ENCODE data around the gene OLFM2. TPM values are rescaled to one million over a fixed set of nuclear protein-coding genes. Genes with fewer than 3 reads are reported as not detected.

The OLFM2 gene
- total RNA-seq, 2 donors from 2014 or later = 33.1 to 58.1 TPM

- H3K27ac ChIP-seq (ENCODE audit: low read depth, low read length) = no peak overlapping the region
- Mint-ChIP-seq H3K27ac (no peak overlapping the region), H3K27me3 (ENCODE audit: insufficient read depth) (no peaks in the 10 kb centered on the region), H3K4me1 (peaks cover 4% of the 10 kb centered on the region), H3K4me3 (no peak overlapping the region), H3K9me3 (no peaks in the 10 kb centered on the region), H3K36me3 (ENCODE audit: low read depth) (peaks cover 48% of the 10 kb centered on the region)
- H3K36me3 ChIP-seq (ENCODE audit: control insufficient read depth, insufficient read depth, low read length) = peaks cover 52% of the 10 kb centered on the region
- no peak for TF ChIP-seq CTCF (conservative IDR thresholded peaks at IDR 0.05)
- no peak overlapping the region for H3K4me3 ChIP-seq (ENCODE audit: low read length)
- H3K4me1 ChIP-seq (ENCODE audit: control insufficient read depth, insufficient read depth, low read length) = peaks cover 5% of the 10 kb centered on the region
- WGBS, 2 experiments (ENCODE audit: insufficient coverage in 1 of 2, insufficient read length in 1 of 2) = 90 to 97% methylated on average over 1 of the region's 1 CpG
- no peaks in the 10 kb centered on the region for H3K27me3 ChIP-seq (ENCODE audit: control insufficient read depth, insufficient read depth, low read length, poor library complexity, severe bottlenecking)
- no peak overlapping the region for H3K9ac ChIP-seq (ENCODE audit: extremely low read depth, low read length, poor library complexity, severe bottlenecking)
- no peak for DNase-seq
- H3K9me3 ChIP-seq (ENCODE audit: control insufficient read depth, low read length) = no peaks in the 10 kb centered on the region
Measured at GRCh38 chr19:9839415-9839814, 96.9 kb downstream of the OLFM2 start.

- Histone ChIP-seq H3K9me3 (ENCODE audit: control insufficient read depth, low read length) (no peaks in the 10 kb centered on the region), H3K36me3 (ENCODE audit: control insufficient read depth, insufficient read depth, low read length) (peaks cover 42% of the 10 kb centered on the region), H3K27ac (ENCODE audit: low read depth, low read length) (no peak overlapping the region), H3K27me3 (ENCODE audit: control insufficient read depth, insufficient read depth, low read length, poor library complexity, severe bottlenecking) (no peaks in the 10 kb centered on the region), H3K4me1 (ENCODE audit: control insufficient read depth, insufficient read depth, low read length) (peaks cover 5% of the 10 kb centered on the region), H3K4me3 (ENCODE audit: low read length) (no peak overlapping the region), H3K9ac (ENCODE audit: extremely low read depth, low read length, poor library complexity, severe bottlenecking) (no peak overlapping the region)
- 96 to 97% methylated on average over 9 to 15 of the region's 15 CpGs for WGBS, 2 experiments (ENCODE audit: insufficient coverage in 1 of 2, insufficient read length in 1 of 2)
- TF ChIP-seq CTCF (conservative IDR thresholded peaks at IDR 0.05) = no peak
- DNase-seq = no peak
- Mint-ChIP-seq H3K9me3 (no peaks in the 10 kb centered on the region), H3K4me1 (peaks cover 4% of the 10 kb centered on the region), H3K36me3 (ENCODE audit: low read depth) (peaks cover 41% of the 10 kb centered on the region), H3K27ac (no peak overlapping the region), H3K4me3 (no peak overlapping the region), H3K27me3 (ENCODE audit: insufficient read depth) (no peaks in the 10 kb centered on the region)
Measured at GRCh38 chr19:9838324-9838723, 98.0 kb downstream of the OLFM2 start.

GRCh38 chr19:9836021-9836420 lies 100.3 kb downstream of the OLFM2 start:
- Mint-ChIP-seq H3K4me1 (peaks cover 4% of the 10 kb centered on the region), H3K36me3 (ENCODE audit: low read depth) (peaks cover 26% of the 10 kb centered on the region), H3K27ac (peak overlapping the region; percentile 38), H3K9me3 (no peaks in the 10 kb centered on the region), H3K27me3 (ENCODE audit: insufficient read depth) (no peaks in the 10 kb centered on the region), H3K4me3 (peak overlapping the region; percentile 74)
- Histone ChIP-seq H3K27me3 (ENCODE audit: control insufficient read depth, insufficient read depth, low read length, poor library complexity, severe bottlenecking) (no peaks in the 10 kb centered on the region), H3K4me1 (ENCODE audit: control insufficient read depth, insufficient read depth, low read length) (peaks cover 5% of the 10 kb centered on the region), H3K9me3 (ENCODE audit: control insufficient read depth, low read length) (no peaks in the 10 kb centered on the region), H3K4me3 (ENCODE audit: low read length) (peak overlapping the region; percentile 96), H3K27ac (ENCODE audit: low read depth, low read length) (no peak overlapping the region), H3K36me3 (ENCODE audit: control insufficient read depth, insufficient read depth, low read length) (peaks cover 31% of the 10 kb centered on the region), H3K9ac (ENCODE audit: extremely low read depth, low read length, poor library complexity, severe bottlenecking) (peak overlapping the region; percentile 55)
- DNase-seq = no peak
- 27 to 36% methylated on average over 5 of the region's 5 CpGs for WGBS, 2 experiments (ENCODE audit: insufficient coverage in 1 of 2, insufficient read length in 1 of 2)
- TF ChIP-seq CTCF (conservative IDR thresholded peaks at IDR 0.05) = no peak

All from endodermal cell (in vitro differentiated cells).